ENCODE data around the gene OR5A2. TPM values are rescaled to one million over a fixed set of nuclear protein-coding genes. Genes with fewer than 3 reads are reported as not detected.

The OR5A2 gene
- total and polyA plus RNA-seq, 2 experiments from 2014 or later = not detected

GRCh38 chr11:59459916-59460315 lies 33.7 kb upstream of the OR5A2 start (continued):
- TF ChIP-seq CTCF (conservative IDR thresholded peaks at IDR 0.05; ENCODE audit: low read depth in 2 of 2) = no peak
- TF ChIP-seq JUNB (IDR thresholded peaks at IDR 0.05; ENCODE audit: unreplicated experiment) = no peak
- no peak for TF ChIP-seq EZH2 (IDR thresholded peaks at IDR 0.05; ENCODE audit: low read depth, unreplicated experiment)

GRCh38 chr11:59456661-59457060 lies 30.4 kb upstream of the OR5A2 start, which contains the start of gene OR4D6:
Gene OR4D6 (plus strand): TSS chr11:59456961. CDS start chr11:59456961, 0 bp downstream.
- H2AFZ ChIP-seq = no peak within 1 kb of the TSS; the same call in 1 of the 2 replicates
- H3K4me1 ChIP-seq (ENCODE audit: insufficient read depth) = peaks cover 5% of the 10 kb centered on the region
- H3K36me3 ChIP-seq (ENCODE audit: insufficient read depth) = no peaks in the 10 kb centered on the region
- H3K27ac ChIP-seq (ENCODE audit: low read depth) = no peak within 1 kb of the TSS
- DNase-seq (ENCODE audit: low spot score) (no peak), ATAC-seq (no peak)
- Mint-ChIP-seq H3K27ac (no peak within 1 kb of the TSS), H3K27me3 (ENCODE audit: insufficient read depth, low read depth, poor library complexity) (peaks cover 2% of the 10 kb centered on the region), H3K4me3 (no peak within 1 kb of the TSS), H3K4me1 (peaks cover 6% of the 10 kb centered on the region), H3K36me3 (ENCODE audit: low read depth) (no peaks in the 10 kb centered on the region), H3K9me3 (no peaks in the 10 kb centered on the region; the same call in 2 of the 3 replicates)
- H3F3A ChIP-seq (replicated peaks; ENCODE audit: low read depth) = no peaks in the 10 kb centered on the region
- H3K79me2 ChIP-seq (replicated peaks; ENCODE audit: insufficient read depth) = no peaks in the 10 kb centered on the region
- no peak within 1 kb of the TSS for H3K4me3 ChIP-seq
- H3K4me2 ChIP-seq = no peak within 1 kb of the TSS
- peaks cover 28% of the 10 kb centered on the region for H3K9me2 ChIP-seq (ENCODE audit: insufficient read depth)
- no peaks in the 10 kb centered on the region for H4K20me1 ChIP-seq (replicated peaks; ENCODE audit: insufficient read depth)
- H3K27me3 ChIP-seq (ENCODE audit: insufficient read depth) = no peaks in the 10 kb centered on the region
- TF ChIP-seq ZNF114 (CRISPR knock-in tag; IDR thresholded peaks at IDR 0.05) (no peak), ETS1 (IDR thresholded peaks at IDR 0.05) (no peak), ZNF462 (CRISPR knock-in tag; IDR thresholded peaks at IDR 0.05) (no peak), POLR2AphosphoS5 (IDR thresholded peaks at IDR 0.05; ENCODE audit: low read depth) (no peak), EZH2 (IDR thresholded peaks at IDR 0.05; ENCODE audit: low read depth, unreplicated experiment) (no peak), ZNF331 (CRISPR knock-in tag; IDR thresholded peaks at IDR 0.05; ENCODE audit: low read depth) (no peak), NANOG (IDR thresholded peaks at IDR 0.05; ENCODE audit: borderline replicate concordance) (no peak), JUNB (IDR thresholded peaks at IDR 0.05; ENCODE audit: unreplicated experiment) (no peak), CTCF (conservative IDR thresholded peaks at IDR 0.05; ENCODE audit: low read depth in 2 of 2) (no peak), STAT1 (IDR thresholded peaks at IDR 0.05; ENCODE audit: unreplicated experiment) (no peak), CREB1 (CRISPR knock-in tag; IDR thresholded peaks at IDR 0.05; ENCODE audit: low read depth) (no peak), EZH2phosphoT487 (IDR thresholded peaks at IDR 0.05; ENCODE audit: unreplicated experiment) (no peak)

Measured in GM23338 (cell line).